Measurements from ENCODE around the gene CDH23.

CDH23 gene

GRCh38 chr10:71539442-71540118, 142.9 kb downstream of the CDH23 start:
- FAIRE-seq = no peak

GRCh38 chr10:71542478-71542877, 145.8 kb downstream of the CDH23 start:
- FAIRE-seq = no peak

- no peak for FAIRE-seq
Observed at GRCh38 chr10:71543608-71544170, 147.0 kb downstream of the CDH23 start.

- FAIRE-seq = no peak
Observed at GRCh38 chr10:71545001-71545400, 148.3 kb downstream of the CDH23 start.

- FAIRE-seq = no peak
Observed at GRCh38 chr10:71546220-71546619, 149.5 kb downstream of the CDH23 start.

GRCh38 chr10:71547312-71547711, 150.6 kb downstream of the CDH23 start:
- FAIRE-seq = no peak

- FAIRE-seq = no peak
Observed at GRCh38 chr10:71547876-71548846, 151.4 kb downstream of the CDH23 start.

- no peak for FAIRE-seq
Observed at GRCh38 chr10:71549766-71550533, 153.2 kb downstream of the CDH23 start.

GRCh38 chr10:71550628-71551027, 153.9 kb downstream of the CDH23 start:
- FAIRE-seq = no peak

GRCh38 chr10:71551970-71552369, 155.2 kb downstream of the CDH23 start:
- FAIRE-seq = no peak

- FAIRE-seq = no peak
Observed at GRCh38 chr10:71553432-71553831, 156.7 kb downstream of the CDH23 start.

GRCh38 chr10:71554671-71555070, 158.0 kb downstream of the CDH23 start:
- FAIRE-seq = no peak

GRCh38 chr10:71555087-71555723, 158.5 kb downstream of the CDH23 start:
- no peak for FAIRE-seq

GRCh38 chr10:71555724-71556119, 159.0 kb downstream of the CDH23 start:
- no peak for FAIRE-seq

GRCh38 chr10:71558991-71559390, 162.3 kb downstream of the CDH23 start:
- FAIRE-seq = no peak

- FAIRE-seq = no peak
Observed at GRCh38 chr10:71561003-71561574, 164.4 kb downstream of the CDH23 start.

GRCh38 chr10:71562181-71562580, 165.5 kb downstream of the CDH23 start:
- no peak for FAIRE-seq

GRCh38 chr10:71562904-71563303, 166.2 kb downstream of the CDH23 start:
- FAIRE-seq = no peak

- no peak for FAIRE-seq
Observed at GRCh38 chr10:71564194-71564820, 167.6 kb downstream of the CDH23 start.

- FAIRE-seq = no peak
Observed at GRCh38 chr10:71565284-71566000, 168.7 kb downstream of the CDH23 start.

GRCh38 chr10:71567006-71567405, 170.3 kb downstream of the CDH23 start:
- no peak for FAIRE-seq
